NCI-H1417 treated with DMSO at 0.1 percent for 48 hours (cell line): ENCODE results near the gene RAB6A.
"Not testable (repeated sequence)": the region's sequence is repeated elsewhere in the genome, so short reads cannot be mapped to it uniquely, and the experiment has no call there.

Source experiments
- DNase-seq: peaks from one replicate; lab custom pipeline; 2025; lab: John Stamatoyannopoulos, UW

The RAB6A gene

GRCh38 chr11:73760679-73761402, at the start of gene RAB6A:
TSS of gene RAB6A (minus strand) at chr11:73761074. CDS start at chr11:73760635, 439 bp downstream.
- DNase-seq: peak; percentile 99

GRCh38 chr11:73810637-73811036, 49.8 kb upstream of the RAB6A start:
- no peak for DNase-seq

- DNase-seq: no peak
Observed at GRCh38 chr11:73808052-73808451, 47.2 kb upstream of the RAB6A start.

- DNase-seq: peak; percentile 28
Observed at GRCh38 chr11:73804712-73805111, 43.8 kb upstream of the RAB6A start.

- no peak for DNase-seq
Observed at GRCh38 chr11:73801136-73801535, 40.3 kb upstream of the RAB6A start.

GRCh38 chr11:73800276-73800806, 39.5 kb upstream of the RAB6A start:
- no peak for DNase-seq

- no peak for DNase-seq
Observed at GRCh38 chr11:73797457-73797856, 36.6 kb upstream of the RAB6A start.

GRCh38 chr11:73795925-73796632, 35.2 kb upstream of the RAB6A start:
- DNase-seq: no peak

- DNase-seq: no peak
Observed at GRCh38 chr11:73792584-73792983, 31.7 kb upstream of the RAB6A start.

GRCh38 chr11:73789279-73789670, 28.4 kb upstream of the RAB6A start:
- DNase-seq: no peak

- DNase-seq: peak; percentile 86
Observed at GRCh38 chr11:73787643-73788558, 27.0 kb upstream of the RAB6A start, which contains the start of gene MRPL48. TSS of gene MRPL48 (plus strand) at chr11:73787874. CDS start at chr11:73787972, 98 bp downstream.

GRCh38 chr11:73787051-73787642, 26.3 kb upstream of the RAB6A start:
- no peak for DNase-seq

GRCh38 chr11:73785467-73785866, 24.6 kb upstream of the RAB6A start:
- DNase-seq: not testable (repeated sequence)

GRCh38 chr11:73784734-73785133, 23.9 kb upstream of the RAB6A start:
- no peak for DNase-seq

GRCh38 chr11:73784080-73784634, 23.3 kb upstream of the RAB6A start:
- DNase-seq: no peak

- no peak for DNase-seq
Observed at GRCh38 chr11:73783483-73784020, 22.7 kb upstream of the RAB6A start.

GRCh38 chr11:73781303-73781702, 20.4 kb upstream of the RAB6A start:
- DNase-seq: no peak

GRCh38 chr11:73779084-73779902, 18.4 kb upstream of the RAB6A start:
- peak; percentile 97 for DNase-seq

GRCh38 chr11:73770811-73771210, 9.9 kb upstream of the RAB6A start:
- DNase-seq: not testable (repeated sequence)

GRCh38 chr11:73766763-73767162, 5.9 kb upstream of the RAB6A start:
- no peak for DNase-seq
